B cell (primary cell): ENCODE measurements around the gene EFNA5. TPM values are rescaled to one million over a fixed set of nuclear protein-coding genes. Genes with fewer than 3 reads are reported as not detected.

ENCODE experiments used
- ATAC-seq: fragments of 200-7000 bp; cut with Tn5 transposase; one replicate; pipeline ENCODE4 v1.10.0; 2021; ENCODE audit warnings: low read depth, mild to moderate bottlenecking, moderate number of reproducible peaks, moderate library complexity
- CTCF ChIA-PET: fragments of 350-600 bp; sonication (Branson Sonifier 250); formaldehyde crosslinking; loops from one replicate; lab custom pipeline; 2021; ENCODE audit warnings: antibody characterized with exemption, inconsistent platforms; lab: Charles Lee
- POLR2A ChIA-PET: fragments of 350-600 bp; sonication (Branson Sonifier 250); formaldehyde crosslinking; loops from one replicate; lab custom pipeline; 2021; ENCODE audit warnings: antibody characterized with exemption; lab: Charles Lee
- DNase-seq: peaks from one replicate; pipeline ENCODE4 v3.0.0; 2013
- H2AFZ ChIP-seq: 2 replicates; pipeline ENCODE4 v1.6.1; 2012; ENCODE audit warnings: mild to moderate bottlenecking, low read depth, low read length; ENCODE audit not compliant: insufficient read depth, poor library complexity, severe bottlenecking
- H3K27ac ChIP-seq, 2 donors: 1 replicate in 1 of 2; 2 replicates in 1 of 2; pipeline ENCODE4 v1.5.1; 2012 to 2013; ENCODE audit warnings: low read length in 2 of 2, mild to moderate bottlenecking in 2 of 2, moderate library complexity in 1 of 2
- H3K27me3 ChIP-seq, 4 experiments: fragments of 200-600 bp in 1 of 4; sonication (generic) in 1 of 4; replicated peaks in 1 of 4; 1 replicate in 2 of 4; 2 replicates in 2 of 4; pipeline versions ENCODE4 v1.6.1 to v1.7.0; 2013 to 2016; ENCODE audit warnings: low read length in 3 of 4, mild to moderate bottlenecking in 2 of 4, mixed read lengths in 1 of 4, moderate library complexity in 1 of 4; ENCODE audit not compliant: insufficient read depth in 4 of 4, control insufficient read depth in 3 of 4; ENCODE audit errors: control extremely low read depth in 1 of 4
- H3K36me3 ChIP-seq, 2 experiments: replicated peaks in 1 of 2; 1 replicate in 1 of 2; 2 replicates in 1 of 2; pipeline versions ENCODE4 v1.6.1 to v1.7.1; 2013; ENCODE audit warnings: low read length in 1 of 2; ENCODE audit not compliant: insufficient read depth in 2 of 2, control insufficient read depth in 1 of 2; ENCODE audit errors: control extremely low read depth in 1 of 2, extremely low read depth in 1 of 2
- H3K4me1 ChIP-seq, 2 donors: fragments of 200-600 bp in 1 of 2; sonication (generic) in 1 of 2; 1 replicate in 1 of 2; 2 replicates in 1 of 2; pipeline versions ENCODE4 v1.5.1 to v1.6.1; 2013 to 2017; ENCODE audit warnings: low read length in 2 of 2; ENCODE audit not compliant: control insufficient read depth in 2 of 2, insufficient read depth in 2 of 2
- H3K4me2 ChIP-seq: replicated peaks from 2 replicates; pipeline ENCODE3; 2012; ENCODE audit warnings: mild to moderate bottlenecking, low read depth, low read length; ENCODE audit not compliant: poor library complexity, severe bottlenecking
- H3K4me3 ChIP-seq, 5 experiments: fragments of 200-600 bp in 1 of 5; sonication (generic) in 1 of 5; 1 replicate in 3 of 5; 2 replicates in 2 of 5; pipeline versions ENCODE4 v1.5.1 to v1.7.0; 2011 to 2016; ENCODE audit warnings: low read length in 4 of 5, mild to moderate bottlenecking in 4 of 5, low read depth in 2 of 5, control low read depth in 1 of 5, moderate library complexity in 1 of 5; ENCODE audit not compliant: insufficient read depth in 1 of 5; ENCODE audit errors: control extremely low read depth in 1 of 5, extremely low read depth in 1 of 5
- H3K79me2 ChIP-seq: fragments of 200-600 bp; sonication (generic); one replicate; pipeline ENCODE4 v1.6.0; 2016; ENCODE audit warnings: low read length; ENCODE audit not compliant: control insufficient read depth, insufficient read depth
- H3K9ac ChIP-seq: fragments of 200-600 bp; sonication (generic); 2 replicates; pipeline ENCODE4 v1.6.1; 2017; ENCODE audit warnings: mild to moderate bottlenecking, low read length, moderate library complexity
- H3K9me3 ChIP-seq, 3 donors: one replicate each; pipeline versions ENCODE4 v1.6.1 to v1.7.1; 2013; ENCODE audit warnings: low read length in 2 of 3; ENCODE audit not compliant: control insufficient read depth in 2 of 3, insufficient read depth in 1 of 3; ENCODE audit errors: control extremely low read depth in 1 of 3
- H4K20me1 ChIP-seq: 2 replicates; pipeline ENCODE4 v1.6.0; 2012; ENCODE audit warnings: mild to moderate bottlenecking, low read length; ENCODE audit not compliant: insufficient read depth, control insufficient read depth, poor library complexity, severe bottlenecking
- H3K27ac Mint-ChIP-seq: one replicate; pipeline ENCODE4 v1.8.0; 2021; ENCODE audit warnings: mixed read lengths
- H3K27me3 Mint-ChIP-seq: one replicate; pipeline ENCODE4 v1.8.0; 2021; ENCODE audit warnings: mixed read lengths
- H3K4me1 Mint-ChIP-seq: one replicate; pipeline ENCODE4 v1.8.0; 2021; ENCODE audit warnings: mixed read lengths
- H3K4me3 Mint-ChIP-seq: one replicate; pipeline ENCODE4 v1.8.0; 2021; ENCODE audit warnings: mixed read lengths
- H3K9me3 Mint-ChIP-seq: one replicate; pipeline ENCODE4 v1.8.0; 2022; ENCODE audit warnings: mixed read lengths; ENCODE audit not compliant: insufficient read depth
- EZH2 ChIP-seq: IDR thresholded peaks from 2 replicates; pipeline ENCODE4 v1.6.1; 2012; ENCODE audit warnings: borderline replicate concordance, low read depth, mild to moderate bottlenecking, moderate library complexity, low read length; ENCODE audit not compliant: insufficient read depth, poor library complexity, severe bottlenecking
- WGBS: methylation state at CpG from one replicate; pipeline ENCODE4 v1.1.5; 2013; ENCODE audit warnings: missing lambda C conversion rate; ENCODE audit not compliant: insufficient coverage; 5-methylcytosine and 5-hydroxymethylcytosine counted together
- intact Hi-C: fragments of 100-400 bp; cut with micrococcal nuclease; formaldehyde crosslinking; loops from one replicate; pipeline ENCODE4 v1.10.0; 2022
- polyA plus RNA-seq: library from polyadenylated mRNA; depleted of rRNA; stranded (reverse); fragments of >200 nt; gene quantifications from 2 replicates; pipeline ENCODE4 v1.2.3, GENCODE V29; 2012
- total RNA-seq, 2 donors: library from RNA; stranded (reverse); fragments of 120-200 nt in 1 of 2; gene quantifications; 1 replicate in 1 of 2; 2 replicates in 1 of 2; pipeline versions ENCODE4 v1.2.3 to v1.2.4, GENCODE V29; 2013 to 2022
- TF ChIP-seq, protein P1 (sequence below): fragments of 200-600 bp; IDR thresholded peaks from one replicate; pipeline ENCODE4 v1.8.0; 2022; ENCODE audit warnings: antibody characterized with exemption, mild to moderate bottlenecking

EFNA5 gene
- total and polyA plus RNA-seq, 2 donors (not counting 1 experiment from before 2014, with no cell fraction given), result not detected

GRCh38 chr5:107565791-107566767 lies 104.7 kb downstream of the EFNA5 start:
- no peak overlapping the region for H3K27ac Mint-ChIP-seq

More at GRCh38 chr5:107565791-107566767, 104.7 kb downstream of the EFNA5 start:
- no peak for DNase-seq
- Mint-ChIP-seq H3K9me3 (no peaks in the 10 kb centered on the region), H3K4me1 (peaks cover 7% of the 10 kb centered on the region), H3K4me3 (no peak overlapping the region), H3K27me3 (peaks cover 7% of the 10 kb centered on the region)
- Histone ChIP-seq H3K4me2 (no peak overlapping the region), H3K9ac (no peak overlapping the region), H3K27ac (no peak overlapping the region), H3K9me3 (no peaks in the 10 kb centered on the region), H3K27me3 (peaks cover 0 to 2% (median 0%) of the 10 kb centered on the region in 4 experiments), H2AFZ (no peak overlapping the region), H3K79me2 (no peaks in the 10 kb centered on the region), H3K4me1 (peaks cover 5 to 6% of the 10 kb centered on the region in 2 donors), H4K20me1 (no peaks in the 10 kb centered on the region), H3K36me3 (no peaks in the 10 kb centered on the region), H3K4me3 (no peak overlapping the region)
- ChIA-PET POLR2A (no interaction called here), CTCF (no interaction called here)
- no peak for ATAC-seq
- 80% methylated on average over 2 of the region's 10 CpGs for WGBS
- intact Hi-C loops, result no loop called here
- TF ChIP-seq, protein P1, sequence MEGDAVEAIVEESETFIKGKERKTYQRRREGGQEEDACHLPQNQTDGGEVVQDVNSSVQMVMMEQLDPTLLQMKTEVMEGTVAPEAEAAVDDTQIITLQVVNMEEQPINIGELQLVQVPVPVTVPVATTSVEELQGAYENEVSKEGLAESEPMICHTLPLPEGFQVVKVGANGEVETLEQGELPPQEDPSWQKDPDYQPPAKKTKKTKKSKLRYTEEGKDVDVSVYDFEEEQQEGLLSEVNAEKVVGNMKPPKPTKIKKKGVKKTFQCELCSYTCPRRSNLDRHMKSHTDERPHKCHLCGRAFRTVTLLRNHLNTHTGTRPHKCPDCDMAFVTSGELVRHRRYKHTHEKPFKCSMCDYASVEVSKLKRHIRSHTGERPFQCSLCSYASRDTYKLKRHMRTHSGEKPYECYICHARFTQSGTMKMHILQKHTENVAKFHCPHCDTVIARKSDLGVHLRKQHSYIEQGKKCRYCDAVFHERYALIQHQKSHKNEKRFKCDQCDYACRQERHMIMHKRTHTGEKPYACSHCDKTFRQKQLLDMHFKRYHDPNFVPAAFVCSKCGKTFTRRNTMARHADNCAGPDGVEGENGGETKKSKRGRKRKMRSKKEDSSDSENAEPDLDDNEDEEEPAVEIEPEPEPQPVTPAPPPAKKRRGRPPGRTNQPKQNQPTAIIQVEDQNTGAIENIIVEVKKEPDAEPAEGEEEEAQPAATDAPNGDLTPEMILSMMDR, result no peak
- no peak for TF ChIP-seq EZH2
